Endodermal cell (in vitro differentiated cells): Measurements from ENCODE around the gene SPDYE16. TPM values are rescaled to one million over a fixed set of nuclear protein-coding genes. Genes with fewer than 3 reads are reported as not detected.
"Not testable (repeated sequence)": the region's sequence is repeated elsewhere in the genome, so short reads cannot be mapped to it uniquely, and the experiment has no call there.

Experiments
- DNase-seq: peaks from one replicate; pipeline ENCODE4 v3.0.0-alpha.2; 2017
- H3K27ac ChIP-seq: 2 replicates; pipeline ENCODE4 v1.5.1; 2013; ENCODE audit warnings: mild to moderate bottlenecking, low read depth, low read length, moderate library complexity
- H3K27me3 ChIP-seq: 2 replicates; pipeline ENCODE4 v1.6.1; 2013; ENCODE audit warnings: mild to moderate bottlenecking, low read length, moderate library complexity; ENCODE audit not compliant: insufficient read depth, control insufficient read depth, poor library complexity, severe bottlenecking
- H3K36me3 ChIP-seq: 2 replicates; pipeline ENCODE4 v1.7.0; 2013; ENCODE audit warnings: mild to moderate bottlenecking, low read length, moderate library complexity; ENCODE audit not compliant: control insufficient read depth, insufficient read depth
- H3K4me1 ChIP-seq: one replicate; pipeline ENCODE4 v1.7.0; 2013; ENCODE audit warnings: low read length; ENCODE audit not compliant: control insufficient read depth, insufficient read depth
- H3K4me3 ChIP-seq: 2 replicates; pipeline ENCODE4 v1.5.1; 2013; ENCODE audit warnings: mild to moderate bottlenecking, low read length, moderate library complexity
- H3K9ac ChIP-seq: 2 replicates; pipeline ENCODE4 v1.6.1; 2013; ENCODE audit warnings: mild to moderate bottlenecking, low read length, moderate library complexity; ENCODE audit not compliant: poor library complexity, severe bottlenecking; ENCODE audit errors: extremely low read depth
- H3K9me3 ChIP-seq: 2 replicates; pipeline ENCODE4 v1.6.1; 2013; ENCODE audit warnings: mild to moderate bottlenecking, low read length, moderate library complexity; ENCODE audit not compliant: control insufficient read depth
- H3K27ac Mint-ChIP-seq: 2 replicates; pipeline ENCODE4 v1.8.0; 2020; ENCODE audit warnings: mixed read lengths
- H3K27me3 Mint-ChIP-seq: 2 replicates; pipeline ENCODE4 v1.8.0; 2021; ENCODE audit warnings: mild to moderate bottlenecking, mixed read lengths; ENCODE audit not compliant: insufficient read depth
- H3K36me3 Mint-ChIP-seq: 2 replicates; pipeline ENCODE4 v1.8.0; 2020; ENCODE audit warnings: low read depth, mixed read lengths
- H3K4me1 Mint-ChIP-seq: 2 replicates; pipeline ENCODE4 v1.8.0; 2020; ENCODE audit warnings: mixed read lengths
- H3K4me3 Mint-ChIP-seq: 2 replicates; pipeline ENCODE4 v1.8.0; 2020; ENCODE audit warnings: mild to moderate bottlenecking, moderate library complexity, mixed read lengths
- H3K9me3 Mint-ChIP-seq: 2 replicates; pipeline ENCODE4 v1.8.0; 2020; ENCODE audit warnings: mild to moderate bottlenecking, mixed read lengths
- WGBS, 2 experiments: methylation state at CpG; one replicate each; pipeline versions ENCODE4 v1.1.5 to v1.1.7; 2013; ENCODE audit warnings: missing lambda C conversion rate in 2 of 2, mixed read lengths in 1 of 2; ENCODE audit not compliant: insufficient coverage in 1 of 2, insufficient read length in 1 of 2; 5-methylcytosine and 5-hydroxymethylcytosine counted together
- total RNA-seq, 2 donors: library from RNA; stranded (reverse); fragmentation: NEBNext Ultra II Directional in 1 of 2; extraction: Animal tissue kit (Norgen Biotek cat#: 25700) in 1 of 2; gene quantifications; 2 replicates in 1 of 2; 3 replicates in 1 of 2; pipeline ENCODE4 v1.2.1, GENCODE V29; 2021
- TF ChIP-seq, protein P1 (sequence below): fragments of 200-600 bp; sonication (generic); conservative IDR thresholded peaks from 2 replicates; pipeline ENCODE4 v1.5.0; 2021; ENCODE audit warnings: antibody characterized with exemption, mild to moderate bottlenecking

The SPDYE16 gene
- total RNA-seq, 2 donors from 2014 or later: 0.37 TPM; not detected in 1

DNA sequence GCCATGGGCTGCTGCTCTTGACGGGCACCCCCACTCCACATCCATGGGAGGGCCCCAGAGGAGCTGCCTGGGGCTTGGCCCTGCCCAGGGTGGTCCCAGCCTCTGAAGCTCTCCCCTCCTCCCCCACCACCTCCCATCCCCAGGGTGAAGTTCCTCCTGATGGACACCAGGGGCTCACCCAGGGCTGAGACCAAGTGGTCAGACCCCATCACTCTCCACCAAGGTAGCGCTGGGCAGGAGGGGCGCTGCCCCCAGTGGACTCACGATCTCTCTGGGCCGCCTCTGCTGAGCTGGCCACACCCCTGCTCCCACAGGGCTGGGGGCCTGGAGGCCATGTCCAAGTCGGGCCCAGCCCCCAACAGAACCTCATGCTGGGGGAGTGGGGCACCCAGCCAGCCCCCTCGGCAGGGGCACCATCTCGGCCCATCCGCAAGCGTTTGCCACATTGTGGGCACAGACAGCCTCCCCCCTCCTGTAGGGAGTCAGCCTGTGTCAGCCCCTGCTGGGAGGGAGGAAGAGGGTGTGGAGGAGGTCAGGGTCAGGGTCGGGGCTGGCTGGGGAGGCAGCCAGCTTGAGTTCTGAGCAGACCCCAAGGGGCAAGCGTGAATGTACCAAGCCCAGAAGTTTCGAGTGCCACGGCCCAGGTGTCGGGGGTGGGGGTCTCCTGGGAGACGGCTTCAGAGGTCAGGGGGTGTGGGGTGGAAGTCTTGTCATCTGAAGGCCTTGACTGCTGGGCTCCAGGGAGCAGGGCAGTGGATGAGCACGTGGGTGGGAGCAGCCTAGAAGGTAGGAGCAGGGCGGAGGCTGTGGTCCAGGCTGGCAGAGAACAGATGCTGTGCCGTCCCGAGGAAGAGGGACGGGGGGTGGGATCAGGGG is 29.9 kb downstream of the SPDYE16 start:
- TF ChIP-seq, protein P1, sequence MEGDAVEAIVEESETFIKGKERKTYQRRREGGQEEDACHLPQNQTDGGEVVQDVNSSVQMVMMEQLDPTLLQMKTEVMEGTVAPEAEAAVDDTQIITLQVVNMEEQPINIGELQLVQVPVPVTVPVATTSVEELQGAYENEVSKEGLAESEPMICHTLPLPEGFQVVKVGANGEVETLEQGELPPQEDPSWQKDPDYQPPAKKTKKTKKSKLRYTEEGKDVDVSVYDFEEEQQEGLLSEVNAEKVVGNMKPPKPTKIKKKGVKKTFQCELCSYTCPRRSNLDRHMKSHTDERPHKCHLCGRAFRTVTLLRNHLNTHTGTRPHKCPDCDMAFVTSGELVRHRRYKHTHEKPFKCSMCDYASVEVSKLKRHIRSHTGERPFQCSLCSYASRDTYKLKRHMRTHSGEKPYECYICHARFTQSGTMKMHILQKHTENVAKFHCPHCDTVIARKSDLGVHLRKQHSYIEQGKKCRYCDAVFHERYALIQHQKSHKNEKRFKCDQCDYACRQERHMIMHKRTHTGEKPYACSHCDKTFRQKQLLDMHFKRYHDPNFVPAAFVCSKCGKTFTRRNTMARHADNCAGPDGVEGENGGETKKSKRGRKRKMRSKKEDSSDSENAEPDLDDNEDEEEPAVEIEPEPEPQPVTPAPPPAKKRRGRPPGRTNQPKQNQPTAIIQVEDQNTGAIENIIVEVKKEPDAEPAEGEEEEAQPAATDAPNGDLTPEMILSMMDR: peak; percentile 73
- H3K36me3 Mint-ChIP-seq: no peaks in the 10 kb centered on the region
- Histone ChIP-seq H3K4me1 (peaks cover 3% of the 10 kb centered on the region), H3K9ac (no peak overlapping the region), H3K4me3 (no peak overlapping the region), H3K36me3 (no peaks in the 10 kb centered on the region), H3K9me3 (no peaks in the 10 kb centered on the region), H3K27me3 (no peaks in the 10 kb centered on the region), H3K27ac (no peak overlapping the region)
- no peaks in the 10 kb centered on the region for H3K9me3 Mint-ChIP-seq
- H3K27me3 Mint-ChIP-seq: no peaks in the 10 kb centered on the region
- WGBS, 2 experiments: 27 to 76% methylated on average over 2 to 21 of the region's 21 CpGs
- H3K4me3 Mint-ChIP-seq: no peak overlapping the region
- H3K4me1 Mint-ChIP-seq: peaks cover 4% of the 10 kb centered on the region
- peak; percentile 87 for DNase-seq
- no peak overlapping the region for H3K27ac Mint-ChIP-seq

DNA sequence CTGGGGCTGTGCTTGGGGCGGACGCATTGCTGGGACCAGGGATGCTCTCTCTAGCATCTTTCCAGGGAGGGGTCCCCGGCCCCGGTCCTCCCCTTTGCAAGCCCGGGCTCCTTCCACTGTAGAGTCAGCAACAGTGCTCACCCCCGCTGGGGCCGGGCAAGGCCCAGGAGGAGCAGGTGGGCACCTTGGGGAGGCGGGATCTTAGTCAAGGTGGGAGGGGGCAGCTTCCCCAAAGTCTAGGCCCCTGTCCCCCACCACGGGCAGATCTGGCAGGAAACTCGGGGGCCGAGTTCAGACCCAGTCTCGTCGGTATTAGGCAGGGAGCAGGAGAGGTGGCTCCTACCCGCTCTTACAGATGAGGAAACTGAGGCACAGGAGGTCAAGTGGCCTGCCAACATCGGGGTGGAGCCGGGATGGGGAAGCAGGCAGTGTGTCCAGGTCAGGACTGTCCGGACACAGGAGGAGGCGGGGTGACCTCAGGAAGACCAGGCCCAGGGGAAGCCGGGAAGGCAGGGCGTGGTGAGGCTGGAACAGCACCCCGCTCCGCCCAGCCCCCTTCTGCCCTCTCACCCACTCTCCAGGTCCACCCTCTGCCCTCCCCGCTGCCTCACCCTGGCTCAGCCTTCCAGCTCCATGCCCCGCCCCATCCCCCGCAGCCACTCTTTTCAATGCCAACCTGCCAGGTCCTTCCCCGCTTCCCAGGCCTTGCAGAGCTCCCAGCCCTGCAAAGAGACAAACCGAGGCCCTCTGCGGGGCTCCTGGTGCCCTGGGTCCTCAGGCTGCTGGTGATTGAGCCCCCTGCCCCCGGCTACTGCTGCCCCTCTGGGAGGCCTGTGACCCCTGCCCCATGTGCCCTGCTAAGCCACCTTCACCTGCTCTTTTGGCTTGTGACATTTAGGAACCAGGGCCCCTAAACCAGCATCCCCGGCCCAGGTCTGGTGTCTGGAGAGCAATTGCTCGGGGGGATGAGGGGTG is 30.9 kb downstream of the SPDYE16 start:
- not testable (repeated sequence) for H3K9me3 ChIP-seq, H3K27ac Mint-ChIP-seq, H3K9ac ChIP-seq, H3K4me1 Mint-ChIP-seq, H3K36me3 ChIP-seq, H3K27me3 ChIP-seq, H3K27ac ChIP-seq, H3K4me1 ChIP-seq, H3K9me3 Mint-ChIP-seq, H3K4me3 Mint-ChIP-seq, H3K36me3 Mint-ChIP-seq, H3K4me3 ChIP-seq, H3K27me3 Mint-ChIP-seq
- DNase-seq: peak; percentile 10
- 87% methylated on average over 3 of the region's 31 CpGs; no CpG with 5 or more reads in 1 of the 2 experiments for WGBS, 2 experiments

DNA sequence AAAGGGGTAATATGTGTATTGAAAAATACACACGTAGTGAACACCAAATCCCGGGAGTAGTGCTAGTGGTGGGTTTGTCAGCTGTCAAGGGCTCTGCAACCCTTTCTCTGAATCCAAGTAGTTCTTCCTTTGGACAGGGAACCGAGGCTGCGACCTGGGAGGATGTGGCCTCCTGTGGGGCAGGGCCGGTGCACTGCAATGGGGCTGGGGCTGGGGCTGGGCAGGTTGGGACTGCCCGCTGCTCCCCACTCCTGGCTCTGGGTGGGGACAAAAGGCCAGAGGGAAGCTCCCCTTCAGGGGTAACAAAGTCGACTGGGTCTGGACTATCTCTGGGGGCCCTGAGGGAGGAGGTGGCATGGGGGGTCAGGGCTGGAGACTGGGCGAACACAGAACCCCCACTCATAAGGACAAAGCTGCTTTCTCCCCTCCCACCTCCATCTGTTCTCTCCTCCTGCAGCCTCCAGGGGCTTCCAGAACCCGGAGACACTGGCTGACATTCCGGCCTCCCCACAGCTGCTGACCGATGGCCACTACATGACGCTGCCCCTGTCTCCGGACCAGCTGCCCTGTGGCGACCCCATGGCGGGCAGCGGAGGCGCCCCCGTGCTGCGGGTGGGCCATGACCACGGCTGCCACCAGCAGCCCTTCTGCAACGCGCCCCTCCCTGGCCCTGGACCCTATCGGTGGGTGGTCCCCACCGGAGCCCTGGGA is 31.7 kb downstream of the SPDYE16 start:
- not testable (repeated sequence) for H3K4me3 Mint-ChIP-seq, H3K36me3 Mint-ChIP-seq, H3K27me3 ChIP-seq, H3K27ac Mint-ChIP-seq, H3K9me3 Mint-ChIP-seq, H3K9ac ChIP-seq, H3K27ac ChIP-seq, H3K36me3 ChIP-seq, H3K27me3 Mint-ChIP-seq, H3K4me1 ChIP-seq, H3K4me1 Mint-ChIP-seq, H3K4me3 ChIP-seq, H3K9me3 ChIP-seq
- 91 to 100% methylated on average over 1 to 9 of the region's 24 CpGs for whole genome bisulfite sequencing, 2 experiments
- peak; percentile 42 for DNase-seq
